Measurements from ENCODE around the gene EPHB6. TPM values are rescaled to one million over a fixed set of nuclear protein-coding genes. Genes with fewer than 3 reads are reported as not detected.

The EPHB6 gene
- total and polyA plus RNA-seq, 3 experiments from 2014 or later = 6.0 to 13.7 (median 8.1) TPM

DNA sequence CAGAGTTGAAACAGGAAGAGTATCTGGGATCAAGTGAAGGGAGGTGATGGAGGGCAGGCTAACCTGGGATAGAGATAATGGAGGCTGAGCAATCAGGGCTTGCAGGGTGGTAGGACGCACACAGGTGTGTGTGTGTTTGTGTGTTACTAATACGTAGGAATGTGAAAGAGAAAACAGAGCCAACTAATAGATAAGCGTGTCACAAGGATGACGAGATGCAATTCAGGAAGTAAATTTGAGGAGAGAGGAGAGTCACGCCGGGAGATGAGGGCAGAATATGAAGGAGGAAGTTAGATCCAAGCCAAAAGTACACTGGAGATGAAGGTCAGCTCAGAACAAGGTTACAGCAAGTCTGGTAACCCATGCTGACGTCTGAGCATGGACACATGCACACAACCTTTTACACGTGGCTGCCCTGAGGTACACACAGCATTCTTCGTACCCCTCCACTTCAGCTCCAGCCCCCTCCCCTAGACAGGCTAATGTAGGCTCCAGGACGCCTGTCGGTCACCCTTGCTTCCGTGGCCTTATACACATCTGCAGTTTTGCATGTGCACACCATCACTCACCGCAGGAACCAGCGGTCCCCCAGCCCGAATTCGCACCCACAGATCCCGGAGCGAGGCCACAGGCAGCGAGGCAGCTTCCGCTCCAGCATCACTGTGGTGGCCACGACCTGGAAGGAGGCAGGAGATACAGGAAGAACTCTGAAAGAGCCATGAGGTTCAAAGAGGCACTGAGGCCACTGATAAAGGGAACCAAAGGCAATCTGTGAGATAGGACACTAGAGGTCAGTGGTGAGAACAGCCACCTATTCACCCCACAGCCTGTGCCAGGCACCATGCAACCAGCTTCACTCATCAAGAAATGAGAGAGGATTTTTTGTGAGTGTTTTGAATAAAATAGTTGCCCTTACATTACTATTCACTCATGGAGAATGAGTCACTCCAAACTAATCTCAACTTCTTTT, 54.3 kb downstream of the EPHB6 start:
- no peaks in the 10 kb centered on the region for H3K36me3 ChIP-seq (ENCODE audit: insufficient read depth, low read length)
- POLR2A ChIA-PET = no interaction called here
- Mint-ChIP-seq H3K4me1 (no peaks in the 10 kb centered on the region), H3K9me3 (no peaks in the 10 kb centered on the region), H3K4me3 (no peak overlapping the region), H3K36me3 (peaks cover 0 to 3% (median 0%) of the 10 kb centered on the region in 3 donors), H3K27me3 (peaks cover 16 to 61% of the 10 kb centered on the region in 2 donors), H3K27ac (no peak overlapping the region)
- CTCF ChIA-PET = no interaction called here
- H3K4me3 ChIP-seq (ENCODE audit: low read length) = no peak overlapping the region
- no peak for DNase-seq
- H3K4me1 ChIP-seq (ENCODE audit: insufficient read depth, low read length) = no peaks in the 10 kb centered on the region
- no peak overlapping the region for H3K27ac ChIP-seq (ENCODE audit: low read depth, low read length)
- no peaks in the 10 kb centered on the region for H3K9me3 ChIP-seq (ENCODE audit: low read length)
- no peaks in the 10 kb centered on the region for H3K27me3 ChIP-seq (ENCODE audit: insufficient read depth, low read length, poor library complexity, severe bottlenecking)

DNA sequence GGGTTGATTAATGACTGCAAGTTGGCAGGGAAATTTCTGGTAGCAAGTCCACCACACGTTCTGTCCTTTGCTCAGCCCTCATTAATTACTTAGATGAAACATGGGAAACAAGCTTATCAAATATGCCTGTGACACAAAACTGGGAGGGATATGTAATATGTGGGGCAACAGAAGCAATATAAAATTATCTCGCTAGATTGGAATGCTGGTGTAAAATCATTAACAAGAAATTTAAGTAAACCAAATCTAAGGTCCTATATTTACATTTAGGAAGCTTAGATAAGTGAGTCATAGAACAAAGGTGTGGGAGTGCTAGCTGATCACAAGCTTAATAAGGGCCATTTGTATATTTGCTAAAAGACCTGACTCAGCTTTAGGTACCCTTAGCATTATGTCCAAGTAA, 55.2 kb downstream of the EPHB6 start:
- H3K27me3 Mint-ChIP-seq = peaks cover 16 to 64% of the 10 kb centered on the region in 2 donors
- H3K27ac ChIP-seq (ENCODE audit: low read depth, low read length) = no peak overlapping the region
- no peaks in the 10 kb centered on the region for H3K4me1 ChIP-seq (ENCODE audit: insufficient read depth, low read length)
- no peak overlapping the region for H3K4me3 Mint-ChIP-seq
- peaks cover 0 to 3% (median 0%) of the 10 kb centered on the region in 3 donors for H3K36me3 Mint-ChIP-seq
- no peak for DNase-seq
- ChIA-PET CTCF (no interaction called here), POLR2A (no interaction called here)
- H3K27me3 ChIP-seq (ENCODE audit: insufficient read depth, low read length, poor library complexity, severe bottlenecking) = no peaks in the 10 kb centered on the region
- H3K27ac Mint-ChIP-seq = no peak overlapping the region
- no peak overlapping the region for H3K4me3 ChIP-seq (ENCODE audit: low read length)
- no peaks in the 10 kb centered on the region for H3K4me1 Mint-ChIP-seq
- no peaks in the 10 kb centered on the region for H3K9me3 Mint-ChIP-seq
- H3K36me3 ChIP-seq (ENCODE audit: insufficient read depth, low read length) = no peaks in the 10 kb centered on the region
- no peaks in the 10 kb centered on the region for H3K9me3 ChIP-seq (ENCODE audit: low read length)

DNA sequence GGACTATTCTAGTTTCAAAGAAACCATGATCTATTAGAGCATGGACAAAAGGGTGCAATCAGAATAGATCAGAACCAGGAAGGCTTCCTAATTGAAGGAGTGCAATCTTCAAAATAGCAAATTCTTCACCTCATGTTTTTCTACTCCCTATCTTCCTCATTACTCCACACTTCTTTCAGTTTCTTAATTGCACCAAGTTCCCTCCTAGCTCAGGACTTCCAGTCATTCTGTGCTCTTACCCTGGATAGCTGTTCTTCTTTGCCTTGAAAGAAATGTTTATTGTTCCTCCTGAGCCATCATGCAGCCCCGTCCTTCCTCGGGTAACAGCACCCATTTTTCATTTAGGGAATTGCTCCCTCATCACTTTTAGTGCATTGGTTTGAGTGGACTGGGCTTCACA, 55.6 kb downstream of the EPHB6 start:
- Histone ChIP-seq H3K36me3 (ENCODE audit: insufficient read depth, low read length) (no peaks in the 10 kb centered on the region), H3K27me3 (ENCODE audit: insufficient read depth, low read length, poor library complexity, severe bottlenecking) (no peaks in the 10 kb centered on the region), H3K4me1 (ENCODE audit: insufficient read depth, low read length) (no peaks in the 10 kb centered on the region), H3K4me3 (ENCODE audit: low read length) (no peak overlapping the region), H3K27ac (ENCODE audit: low read depth, low read length) (no peak overlapping the region), H3K9me3 (ENCODE audit: low read length) (no peaks in the 10 kb centered on the region)
- H3K27ac Mint-ChIP-seq = no peak overlapping the region
- ChIA-PET POLR2A (no interaction called here), CTCF (no interaction called here)
- no peak overlapping the region for H3K4me3 Mint-ChIP-seq
- peaks cover 0 to 3% (median 0%) of the 10 kb centered on the region in 3 donors for H3K36me3 Mint-ChIP-seq
- no peaks in the 10 kb centered on the region for H3K4me1 Mint-ChIP-seq
- no peaks in the 10 kb centered on the region for H3K9me3 Mint-ChIP-seq
- peaks cover 16 to 64% of the 10 kb centered on the region in 2 donors for H3K27me3 Mint-ChIP-seq
- no peak for DNase-seq

DNA sequence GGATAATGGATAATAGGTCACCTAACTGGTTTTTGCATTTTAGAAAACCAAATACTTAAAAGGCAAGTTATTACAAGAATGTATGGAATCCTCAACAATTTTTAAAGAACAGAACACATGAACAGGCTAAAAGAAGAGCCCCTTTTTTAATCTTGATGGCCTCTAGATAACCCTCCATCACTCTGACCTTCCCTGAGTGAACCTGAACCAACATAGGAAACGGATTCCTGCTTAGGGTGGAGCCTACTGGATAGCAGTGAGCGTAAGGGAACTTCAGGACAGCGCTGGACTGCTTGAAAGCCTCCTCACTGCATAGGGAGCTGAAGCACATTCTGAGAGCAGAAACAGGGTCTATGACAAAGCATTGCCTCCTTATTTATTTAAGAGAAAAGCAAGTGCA, 58.2 kb downstream of the EPHB6 start:
- DNase-seq = no peak
- Histone ChIP-seq H3K4me1 (ENCODE audit: insufficient read depth, low read length) (no peaks in the 10 kb centered on the region), H3K27me3 (ENCODE audit: insufficient read depth, low read length, poor library complexity, severe bottlenecking) (no peaks in the 10 kb centered on the region), H3K9me3 (ENCODE audit: low read length) (no peaks in the 10 kb centered on the region), H3K36me3 (ENCODE audit: insufficient read depth, low read length) (no peaks in the 10 kb centered on the region), H3K27ac (ENCODE audit: low read depth, low read length) (no peak overlapping the region), H3K4me3 (ENCODE audit: low read length) (no peak overlapping the region)
- H3K27ac Mint-ChIP-seq = no peak overlapping the region
- POLR2A ChIA-PET = no interaction called here
- H3K4me3 Mint-ChIP-seq = no peak overlapping the region
- no peaks in the 10 kb centered on the region for H3K36me3 Mint-ChIP-seq
- no peaks in the 10 kb centered on the region for H3K4me1 Mint-ChIP-seq
- H3K27me3 Mint-ChIP-seq = peaks cover 12 to 49% of the 10 kb centered on the region in 2 donors
- H3K9me3 Mint-ChIP-seq = no peaks in the 10 kb centered on the region
- CTCF ChIA-PET = no interaction called here

DNA sequence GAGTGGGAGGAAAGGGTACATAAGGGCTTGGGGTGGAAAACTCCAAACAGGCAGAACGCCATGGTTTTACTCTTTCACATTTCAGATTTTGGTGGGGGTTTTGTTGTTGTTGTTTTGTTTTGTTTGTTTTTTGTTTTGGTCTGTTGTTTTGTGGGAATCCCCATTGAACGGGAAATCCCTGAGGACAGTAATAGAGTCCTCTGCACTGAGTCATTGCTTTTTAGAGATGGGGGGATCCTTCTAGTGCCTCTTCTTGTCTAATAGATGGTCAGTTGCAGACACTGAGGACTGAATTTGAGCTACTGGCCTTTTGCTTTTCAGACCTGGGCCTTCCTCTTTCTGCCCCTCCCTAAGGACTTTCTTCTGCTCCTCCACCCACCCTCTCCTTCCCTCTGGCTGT, 58.7 kb downstream of the EPHB6 start:
- Histone ChIP-seq H3K27ac (ENCODE audit: low read depth, low read length) (no peak overlapping the region), H3K36me3 (ENCODE audit: insufficient read depth, low read length) (no peaks in the 10 kb centered on the region), H3K27me3 (ENCODE audit: insufficient read depth, low read length, poor library complexity, severe bottlenecking) (no peaks in the 10 kb centered on the region), H3K4me1 (ENCODE audit: insufficient read depth, low read length) (no peaks in the 10 kb centered on the region), H3K4me3 (ENCODE audit: low read length) (no peak overlapping the region), H3K9me3 (ENCODE audit: low read length) (no peaks in the 10 kb centered on the region)
- Mint-ChIP-seq H3K4me3 (no peak overlapping the region), H3K36me3 (no peaks in the 10 kb centered on the region), H3K9me3 (no peaks in the 10 kb centered on the region), H3K27ac (no peak overlapping the region), H3K4me1 (no peaks in the 10 kb centered on the region), H3K27me3 (peaks cover 12 to 50% of the 10 kb centered on the region in 2 donors)
- no peak for DNase-seq
- ChIA-PET CTCF (no interaction called here), POLR2A (no interaction called here)

DNA sequence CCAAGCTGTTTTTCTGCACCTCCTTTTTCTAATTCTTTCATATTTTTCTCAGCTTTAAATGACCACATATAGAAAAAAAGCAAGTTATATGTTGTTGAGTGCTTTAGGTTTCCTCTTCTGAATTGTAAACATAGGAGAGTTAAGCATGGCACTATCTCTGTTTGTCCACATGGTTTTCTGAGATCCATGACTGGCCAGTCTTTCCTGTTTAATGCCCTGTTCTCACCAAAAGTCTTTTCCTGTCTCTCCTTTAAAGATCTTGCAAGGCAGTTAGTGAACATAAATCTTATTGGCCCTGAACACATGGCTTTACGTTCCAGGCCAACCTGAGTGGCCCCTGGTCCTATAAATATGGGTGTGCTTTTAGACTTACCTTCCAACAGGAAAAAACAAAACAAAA, 59.2 kb downstream of the EPHB6 start:
- no peak overlapping the region for H3K27ac ChIP-seq (ENCODE audit: low read depth, low read length)
- no peak overlapping the region for H3K27ac Mint-ChIP-seq
- no peaks in the 10 kb centered on the region for H3K9me3 ChIP-seq (ENCODE audit: low read length)
- no peaks in the 10 kb centered on the region for H3K4me1 ChIP-seq (ENCODE audit: insufficient read depth, low read length)
- H3K4me1 Mint-ChIP-seq = no peaks in the 10 kb centered on the region
- no peak overlapping the region for H3K4me3 ChIP-seq (ENCODE audit: low read length)
- H3K9me3 Mint-ChIP-seq = no peaks in the 10 kb centered on the region
- ChIA-PET CTCF (no interaction called here), POLR2A (no interaction called here)
- H3K27me3 ChIP-seq (ENCODE audit: insufficient read depth, low read length, poor library complexity, severe bottlenecking) = no peaks in the 10 kb centered on the region
- DNase-seq = no peak
- no peaks in the 10 kb centered on the region for H3K36me3 ChIP-seq (ENCODE audit: insufficient read depth, low read length)
- peaks cover 14 to 50% of the 10 kb centered on the region in 2 donors for H3K27me3 Mint-ChIP-seq
- no peaks in the 10 kb centered on the region for H3K36me3 Mint-ChIP-seq
- no peak overlapping the region for H3K4me3 Mint-ChIP-seq

DNA sequence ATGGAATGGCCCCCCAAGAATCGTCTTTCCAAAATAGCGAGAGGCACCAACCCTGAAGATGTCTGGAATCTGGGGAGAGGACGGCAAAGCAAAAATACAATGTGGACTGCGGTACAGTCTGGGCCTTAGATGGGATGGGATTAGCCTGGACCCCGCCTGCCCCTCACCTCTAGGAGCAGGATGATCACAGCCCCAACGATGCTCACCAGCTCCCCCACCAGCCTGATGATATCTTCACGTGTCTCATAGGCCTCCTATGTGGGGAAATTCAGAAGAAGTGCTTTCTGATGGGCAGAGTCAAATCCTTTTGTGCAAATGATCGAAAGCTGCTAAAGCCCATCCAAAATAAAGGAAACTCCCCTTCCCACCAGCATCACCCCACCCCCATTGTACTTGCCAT, 60.4 kb downstream of the EPHB6 start:
- Mint-ChIP-seq H3K9me3 (no peaks in the 10 kb centered on the region), H3K36me3 (no peaks in the 10 kb centered on the region), H3K4me1 (no peaks in the 10 kb centered on the region), H3K27me3 (peaks cover 14 to 43% of the 10 kb centered on the region in 2 donors), H3K27ac (no peak overlapping the region), H3K4me3 (no peak overlapping the region)
- CTCF ChIA-PET = no interaction called here
- Histone ChIP-seq H3K4me1 (ENCODE audit: insufficient read depth, low read length) (no peaks in the 10 kb centered on the region), H3K27me3 (ENCODE audit: insufficient read depth, low read length, poor library complexity, severe bottlenecking) (no peaks in the 10 kb centered on the region), H3K9me3 (ENCODE audit: low read length) (no peaks in the 10 kb centered on the region), H3K4me3 (ENCODE audit: low read length) (no peak overlapping the region), H3K27ac (ENCODE audit: low read depth, low read length) (no peak overlapping the region), H3K36me3 (ENCODE audit: insufficient read depth, low read length) (no peaks in the 10 kb centered on the region)
- POLR2A ChIA-PET = no interaction called here
- no peak for DNase-seq

DNA sequence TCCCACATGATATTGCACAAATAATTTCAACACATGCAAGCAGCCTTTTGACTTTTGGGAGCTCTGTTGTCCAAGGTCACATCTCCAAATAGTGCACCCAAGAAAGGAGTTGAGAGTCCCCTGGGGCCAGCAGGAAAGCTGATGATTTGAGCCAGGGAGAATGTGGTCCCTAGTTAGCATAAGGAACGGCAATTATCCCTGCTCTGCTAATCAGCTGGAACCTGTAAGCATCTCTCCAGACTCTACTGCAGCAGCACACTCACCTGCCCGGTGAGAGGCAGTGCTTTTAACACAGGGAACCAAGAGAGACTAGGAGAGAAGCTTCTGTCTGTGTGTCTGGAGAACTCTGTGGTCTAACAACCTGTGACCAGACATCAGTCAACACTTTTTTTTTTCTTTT, 61.6 kb downstream of the EPHB6 start:
- CTCF ChIA-PET = interaction anchor here (0.7 kb wide), 1 partner anchor 109 kb away, joined by 3 read pairs; no protein-coding TSS in a partner anchor
- no peak overlapping the region for H3K4me3 ChIP-seq (ENCODE audit: low read length)
- POLR2A ChIA-PET = no interaction called here
- no peaks in the 10 kb centered on the region for H3K9me3 ChIP-seq (ENCODE audit: low read length)
- no peak for DNase-seq
- Mint-ChIP-seq H3K4me3 (no peak overlapping the region), H3K27me3 (peaks cover 10 to 39% of the 10 kb centered on the region in 2 donors), H3K36me3 (no peaks in the 10 kb centered on the region), H3K27ac (no peak overlapping the region), H3K9me3 (no peaks in the 10 kb centered on the region), H3K4me1 (no peaks in the 10 kb centered on the region)
- no peaks in the 10 kb centered on the region for H3K27me3 ChIP-seq (ENCODE audit: insufficient read depth, low read length, poor library complexity, severe bottlenecking)
- H3K36me3 ChIP-seq (ENCODE audit: insufficient read depth, low read length) = no peaks in the 10 kb centered on the region
- H3K4me1 ChIP-seq (ENCODE audit: insufficient read depth, low read length) = no peaks in the 10 kb centered on the region
- no peak overlapping the region for H3K27ac ChIP-seq (ENCODE audit: low read depth, low read length)
